H1 (cell line): ENCODE data around the gene TNS1. TPM values are rescaled to one million over a fixed set of nuclear protein-coding genes. Genes with fewer than 3 reads are reported as not detected.

Source experiments
- CTCF ChIA-PET: fragments of 300-600 bp; sonication (Branson Sonifier 250); formaldehyde crosslinking; loops from one replicate; lab custom pipeline; 2021; ENCODE audit not compliant: partially characterized antibody; lab: Charles Lee
- POLR2A ChIA-PET: fragments of 300-600 bp; sonication (Branson Sonifier 250); formaldehyde crosslinking; loops from one replicate; lab custom pipeline; 2021; ENCODE audit warnings: inconsistent platforms; ENCODE audit not compliant: partially characterized antibody; lab: Charles Lee
- DNase-seq, 2 experiments: peaks; one replicate each; pipeline versions ENCODE4 v3.0.0 to v3.0.0-alpha.2; 2010 to 2022; ENCODE audit warnings: low spot score in 2 of 2, low read depth in 1 of 2, mixed read lengths in 1 of 2
- FAIRE-seq: peaks from 2 replicates; lab custom pipeline; 2011; peaks lifted over from hg19 to GRCh38; lab: Jason Lieb, UNC
- H2AFZ ChIP-seq: 2 replicates; pipeline ENCODE4 v1.8.1; 2012; ENCODE audit warnings: low read length, inconsistent platforms
- H2AK5ac ChIP-seq: 2 replicates; pipeline ENCODE4 v1.6.1; 2013; ENCODE audit warnings: low read depth, low read length
- H2BK120ac ChIP-seq: replicated peaks from 2 replicates; pipeline ENCODE3; 2013; ENCODE audit warnings: low read depth, low read length, inconsistent platforms
- H2BK12ac ChIP-seq: 2 replicates; pipeline ENCODE4 v1.6.1; 2013; ENCODE audit warnings: low read depth, low read length
- H2BK15ac ChIP-seq: 2 replicates; pipeline ENCODE4 v1.6.1; 2013; ENCODE audit warnings: low read length
- H2BK20ac ChIP-seq: 2 replicates; pipeline ENCODE4 v1.6.1; 2013; ENCODE audit warnings: low read length
- H2BK5ac ChIP-seq: 2 replicates; pipeline ENCODE4 v1.6.1; 2013; ENCODE audit warnings: low read depth, low read length
- H3K14ac ChIP-seq: 2 replicates; pipeline ENCODE4 v1.6.1; 2013; ENCODE audit warnings: inconsistent platforms; ENCODE audit not compliant: insufficient read length
- H3K18ac ChIP-seq: 2 replicates; pipeline ENCODE4 v1.6.1; 2013; ENCODE audit warnings: low read length; ENCODE audit errors: extremely low read depth
- H3K23ac ChIP-seq: 2 replicates; pipeline ENCODE4 v1.6.1; 2013; ENCODE audit warnings: inconsistent platforms; ENCODE audit not compliant: insufficient read length
- H3K23me2 ChIP-seq: 2 replicates; pipeline ENCODE4 v1.6.1; 2013; ENCODE audit warnings: low read depth, low read length
- H3K27ac ChIP-seq: 2 replicates; pipeline ENCODE4 v1.6.1; 2011; ENCODE audit warnings: low read depth, low read length, inconsistent platforms
- H3K27me3 ChIP-seq, 4 experiments: replicated peaks in 1 of 4; 1 replicate in 1 of 4; 2 replicates in 3 of 4; pipeline versions ENCODE4 v1.6.1 to v1.8.1; 2011 to 2013; ENCODE audit warnings: low read length in 3 of 4, mild to moderate bottlenecking in 3 of 4, inconsistent platforms in 2 of 4, mixed read lengths in 2 of 4, moderate library complexity in 1 of 4; ENCODE audit not compliant: control insufficient read depth in 3 of 4, insufficient read depth in 3 of 4; ENCODE audit errors: extremely low read depth in 1 of 4
- H3K36me3 ChIP-seq, 4 experiments: 2 replicates each; pipeline versions ENCODE4 v1.6.1 to v1.8.1; 2011 to 2013; ENCODE audit warnings: mild to moderate bottlenecking in 4 of 4, low read length in 3 of 4, moderate library complexity in 2 of 4, control low read depth in 1 of 4, inconsistent platforms in 1 of 4; ENCODE audit not compliant: insufficient read depth in 4 of 4, control insufficient read depth in 2 of 4
- H3K4ac ChIP-seq: replicated peaks from 2 replicates; pipeline ENCODE3; 2013; ENCODE audit warnings: low read length, low read depth, mixed read lengths, inconsistent platforms; ENCODE audit not compliant: insufficient read length
- H3K4me1 ChIP-seq, 4 experiments: replicated peaks in 1 of 4; 1 replicate in 1 of 4; 2 replicates in 3 of 4; pipeline versions ENCODE4 v1.6.1 to v1.8.1; 2011 to 2013; ENCODE audit warnings: low read length in 3 of 4, inconsistent platforms in 2 of 4, mixed read lengths in 1 of 4; ENCODE audit not compliant: insufficient read depth in 4 of 4, control insufficient read depth in 3 of 4
- H3K4me2 ChIP-seq, 2 experiments: 2 replicates each; pipeline versions ENCODE4 v1.6.1 to v1.8.1; 2011 to 2013; ENCODE audit warnings: low read depth in 2 of 2, low read length in 2 of 2, control low read depth in 1 of 2, inconsistent platforms in 1 of 2, mild to moderate bottlenecking in 1 of 2; ENCODE audit not compliant: insufficient read depth in 1 of 2
- H3K4me3 ChIP-seq, 4 experiments: fragments of 200-600, 300-600 bp in 1 of 4; sonication (generic), shearing (Covaris generic), sonication (Bioruptor Twin) in 1 of 4; 2 replicates each; pipeline versions ENCODE4 v1.5.1 to v1.8.1; 2011 to 2016; ENCODE audit warnings: low read length in 4 of 4, low read depth in 3 of 4, control low read depth in 2 of 4, inconsistent platforms in 2 of 4, mild to moderate bottlenecking in 2 of 4, mixed read lengths in 1 of 4, moderate library complexity in 1 of 4; ENCODE audit not compliant: insufficient read depth in 2 of 4; ENCODE audit errors: extremely low read depth in 1 of 4
- H3K56ac ChIP-seq: replicated peaks from 2 replicates; pipeline ENCODE3; 2013; ENCODE audit warnings: low read depth, mild to moderate bottlenecking, mixed read lengths, low read length, inconsistent platforms; ENCODE audit not compliant: insufficient read length
- H3K79me1 ChIP-seq: 2 replicates; pipeline ENCODE4 v1.6.1; 2013; ENCODE audit warnings: low read depth, low read length, control low read depth
- H3K79me2 ChIP-seq, 2 experiments: 2 replicates each; pipeline versions ENCODE4 v1.6.1 to v1.8.1; 2012 to 2013; ENCODE audit warnings: low read length in 2 of 2, mild to moderate bottlenecking in 2 of 2, inconsistent platforms in 1 of 2; ENCODE audit not compliant: insufficient read depth in 2 of 2, control insufficient read depth in 1 of 2
- H3K9ac ChIP-seq, 4 experiments: replicated peaks in 1 of 4; 1 replicate in 1 of 4; 2 replicates in 3 of 4; pipeline versions ENCODE4 v1.6.1 to v1.8.1; 2011 to 2013; ENCODE audit warnings: low read depth in 3 of 4, low read length in 3 of 4, control low read depth in 2 of 4, mild to moderate bottlenecking in 2 of 4, moderate library complexity in 2 of 4, inconsistent platforms in 1 of 4; ENCODE audit errors: extremely low read depth in 1 of 4
- H3K9me3 ChIP-seq, 2 experiments: 2 replicates each; pipeline versions ENCODE4 v1.6.1 to v1.8.1; 2012 to 2013; ENCODE audit warnings: mild to moderate bottlenecking in 2 of 2, moderate library complexity in 2 of 2, control low read depth in 1 of 2, inconsistent platforms in 1 of 2, low read depth in 1 of 2, low read length in 1 of 2, mixed read lengths in 1 of 2; ENCODE audit not compliant: insufficient read depth in 2 of 2
- H4K20me1 ChIP-seq, 2 experiments: replicated peaks in 1 of 2; 2 replicates each; pipeline versions ENCODE3 to v1.8.1; 2011 to 2013; ENCODE audit warnings: inconsistent platforms in 2 of 2, low read length in 2 of 2, mild to moderate bottlenecking in 1 of 2; ENCODE audit not compliant: insufficient read depth in 2 of 2, control insufficient read depth in 1 of 2
- H4K5ac ChIP-seq: 2 replicates; pipeline ENCODE4 v1.6.1; 2013; ENCODE audit warnings: low read length, low read depth, mixed read lengths, inconsistent platforms; ENCODE audit not compliant: insufficient read length
- H4K8ac ChIP-seq: 2 replicates; pipeline ENCODE4 v1.8.0; 2013; ENCODE audit warnings: mild to moderate bottlenecking, moderate library complexity, low read length, inconsistent platforms; ENCODE audit not compliant: insufficient read depth; ENCODE audit errors: extremely low read depth
- H4K91ac ChIP-seq: replicated peaks from 2 replicates; pipeline ENCODE3; 2013; ENCODE audit warnings: low read length, mixed read lengths, inconsistent platforms; ENCODE audit not compliant: insufficient read length
- CHD1 ChIP-seq: IDR thresholded peaks from 2 replicates; pipeline ENCODE4 v1.6.1; 2012; ENCODE audit warnings: low read depth, low read length, improper control_type of control experiment
- CHD2 ChIP-seq: IDR thresholded peaks from 2 replicates; pipeline ENCODE4 v1.6.1; 2012; ENCODE audit warnings: low read length, improper control_type of control experiment
- PHF8 ChIP-seq: fragments of 200-600 bp; sonication (generic); conservative IDR thresholded peaks from 2 replicates; pipeline ENCODE4 v1.7.1; 2012; ENCODE audit warnings: low read depth, mild to moderate bottlenecking, inconsistent platforms, low read length, moderate library complexity
- POLR2A ChIP-seq, 2 experiments: IDR thresholded peaks; 1 replicate in 1 of 2; 2 replicates in 1 of 2; pipeline ENCODE4 v1.6.1; 2011; ENCODE audit warnings: low read depth in 2 of 2, low read length in 2 of 2, mild to moderate bottlenecking in 2 of 2; ENCODE audit errors: control extremely low read depth in 1 of 2
- SAP30 ChIP-seq: fragments of 300-600 bp; sonication (generic); IDR thresholded peaks from 2 replicates; pipeline ENCODE4 v1.7.1; 2012; ENCODE audit warnings: low read length, moderate library complexity, mild to moderate bottlenecking, inconsistent platforms; ENCODE audit not compliant: insufficient read depth, insufficient replicate concordance
- SP2 ChIP-seq: IDR thresholded peaks from 2 replicates; pipeline ENCODE4 v1.6.1; 2012; ENCODE audit warnings: mild to moderate bottlenecking, low read length, inconsistent platforms
- WGBS, 2 experiments: shearing (Covaris generic) in 1 of 2; methylation state at CpG; one replicate each; pipeline versions ENCODE4 v1.1.6 to v1.1.7; 2013 to 2015; ENCODE audit warnings: low lambda C conversion rate in 2 of 2, mixed read lengths in 2 of 2, inconsistent platforms in 1 of 2, low coverage in 1 of 2, missing lambda C conversion rate in 1 of 2; ENCODE audit not compliant: insufficient replicate concordance in 2 of 2, insufficient coverage in 1 of 2, insufficient read length in 1 of 2; ENCODE audit errors: extremely low coverage in 1 of 2, missing lambda C conversion rate in 1 of 2; 5-methylcytosine and 5-hydroxymethylcytosine counted together
- polyA plus RNA-seq, 7 experiments: library from polyadenylated mRNA; depleted of rRNA in 3 of 7; stranded (reverse) in 5 of 7; unstranded in 2 of 7; fragments of >200 nt in 5 of 7; fragments of 200-250 nt in 2 of 7; gene quantifications; 1 replicate in 5 of 7; 2 replicates in 1 of 7; 4 replicates in 1 of 7; pipeline versions ENCODE4 v1.2.1 to v1.2.3, GENCODE V29; 2011 to 2013; ENCODE audit warnings: missing spikeins in 2 of 7, mixed read lengths in 2 of 7
- total RNA-seq: library from RNA; stranded (reverse); fragmentation: NEBNext Ultra II Directional; extraction: Animal tissue kit (Norgen Biotek cat#: 25700); gene quantifications from 2 replicates; pipeline ENCODE4 v1.2.1, GENCODE V29; 2021

TNS1 gene
- total and polyA plus RNA-seq, 2 of the 8 experiments (the other 6 are each of a cell fraction or from before 2014, with no cell fraction given), result 1.5 to 5.1 TPM

DNA sequence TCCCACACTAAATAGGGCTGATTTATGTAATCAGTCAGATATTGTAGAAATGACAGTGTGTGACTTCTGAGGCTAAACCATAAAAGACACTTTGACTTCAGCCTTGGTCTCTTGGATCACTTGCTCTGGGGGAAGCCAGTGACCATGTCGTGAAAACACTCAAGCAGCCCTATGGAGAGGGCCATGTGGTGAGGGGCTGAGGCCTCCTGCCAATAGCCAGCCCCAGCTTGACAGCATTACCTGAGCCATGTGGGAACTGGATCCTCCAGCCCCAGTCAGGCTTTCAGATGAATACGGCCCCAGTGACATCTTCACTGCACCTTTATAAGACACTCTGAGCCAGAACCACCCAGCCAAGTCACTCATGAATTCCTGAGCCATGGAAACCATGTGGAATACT is 20.8 kb downstream of the TNS1 start:
- Histone ChIP-seq H3K4ac (no peak overlapping the region), H3K36me3 (no peaks in the 10 kb centered on the region), H4K91ac (no peak overlapping the region), H3K79me1 (no peaks in the 10 kb centered on the region), H4K5ac (no peak overlapping the region), H2BK20ac (no peak overlapping the region), H3K9me3 (no peaks in the 10 kb centered on the region), H2AK5ac (no peak overlapping the region), H2BK12ac (no peak overlapping the region), H3K4me3 (no peak overlapping the region), H3K4me1 (peaks cover 3 to 12% (median 7%) of the 10 kb centered on the region in 4 experiments), H3K23me2 (peaks cover 6% of the 10 kb centered on the region; the same call in 1 of the 2 replicates), H3K18ac (no peak overlapping the region), H3K4me2 (no peak overlapping the region), H3K14ac (no peak overlapping the region), H2AFZ (no peak overlapping the region), H3K27ac (no peak overlapping the region), H2BK120ac (no peak overlapping the region), H4K20me1 (peaks cover 0 to 5% of the 10 kb centered on the region in 2 experiments), H3K56ac (no peak overlapping the region), H2BK5ac (no peak overlapping the region), H3K9ac (no peak overlapping the region), H3K79me2 (no peaks in the 10 kb centered on the region), H3K27me3 (peaks cover 0 to 20% (median 15%) of the 10 kb centered on the region in 4 experiments; a peak in 6 of 7 replicates), H4K8ac (no peak overlapping the region), H3K23ac (no peak overlapping the region), H2BK15ac (no peak overlapping the region)
- ChIA-PET POLR2A (interaction anchor here (0.6 to 1.6 kb wide), 3 partner anchors 10 to 873 kb away, joined by 3 to 4 read pairs (median 3); no protein-coding TSS in a partner anchor), CTCF (interaction anchor here (1.0 to 22.4 kb wide), 9 partner anchors 12 to 196 kb away, joined by 3 to 480 read pairs (median 6); no protein-coding TSS in a partner anchor)
- no peak for FAIRE-seq
- DNase-seq, result no peak
- WGBS, 2 experiments, result 100% methylated on average over 2 of the region's 2 CpGs; no CpG with 5 or more reads in 1 of the 2 experiments
- TF ChIP-seq POLR2A (IDR thresholded peaks at IDR 0.05; ENCODE audit: control extremely low read depth in 1 of 2, low read depth in 2 of 2, low read length in 2 of 2) (no peak), SAP30 (no peak), CHD2 (no peak), SP2 (no peak), CHD1 (no peak), PHF8 (no peak)
